HepG2 (cell line): ENCODE measurements around the gene FAM120B.

ENCODE experiments used
- BCLAF1 ChIP-seq: fragments of 450-650 bp; IDR thresholded peaks from 2 replicates; pipeline ENCODE4 v1.6.1; 2017; ENCODE audit warnings: mild to moderate bottlenecking
- BHLHE40 ChIP-seq: IDR thresholded peaks from 2 replicates; pipeline ENCODE4 v1.6.1; 2011; ENCODE audit warnings: low read length, improper control_type of control experiment
- CTCF ChIP-seq: sonication (generic); formaldehyde crosslinking; IDR thresholded peaks from 2 replicates; pipeline ENCODE4 v1.5.0; 2020; ENCODE audit warnings: mild to moderate bottlenecking, missing genetic modification reagents, moderate library complexity
- HNF4A ChIP-seq: sonication (generic); formaldehyde crosslinking; IDR thresholded peaks from 2 replicates; pipeline ENCODE4 v1.4.0; 2020; ENCODE audit warnings: missing genetic modification reagents
- IRF1 ChIP-seq: sonication (generic); formaldehyde crosslinking; IDR thresholded peaks from 2 replicates; pipeline ENCODE4 v1.4.0; 2020; ENCODE audit warnings: low read depth, mild to moderate bottlenecking, missing genetic modification reagents
- NR2C2 ChIP-seq: sonication (generic); formaldehyde crosslinking; IDR thresholded peaks from 2 replicates; pipeline ENCODE4 v1.4.0; 2020; ENCODE audit warnings: missing genetic modification reagents, mild to moderate bottlenecking, moderate library complexity, borderline replicate concordance
- POLR2A ChIP-seq, 2 experiments: IDR thresholded peaks; 2 replicates each; pipeline ENCODE4 v1.6.1; 2011; ENCODE audit warnings: low read depth in 2 of 2, low read length in 2 of 2, mild to moderate bottlenecking in 1 of 2, moderate library complexity in 1 of 2; ENCODE audit not compliant: insufficient read depth in 1 of 2
- ZIK1 ChIP-seq: sonication (generic); formaldehyde crosslinking; IDR thresholded peaks from 2 replicates; pipeline ENCODE4 v1.5.0; 2020; ENCODE audit warnings: mild to moderate bottlenecking, low read depth, missing genetic modification reagents, borderline replicate concordance
- ZNF275 ChIP-seq: sonication (generic); formaldehyde crosslinking; IDR thresholded peaks from 2 replicates; pipeline ENCODE4 v1.8.0; 2022; ENCODE audit warnings: missing genetic modification reagents, mild to moderate bottlenecking, inconsistent platforms, borderline replicate concordance
- ZNF530 ChIP-seq: sonication (generic); formaldehyde crosslinking; IDR thresholded peaks from 2 replicates; pipeline ENCODE4 v1.5.0; 2020; ENCODE audit warnings: low read depth, mild to moderate bottlenecking, missing genetic modification reagents

- TF ChIP-seq CTCF (no peak), HNF4A (no peak), BCLAF1 (no peak), ZNF530 (CRISPR knock-in tag) (no peak), ZIK1 (no peak), BHLHE40 (no peak), POLR2A (IDR thresholded peaks at IDR 0.05; ENCODE audit: insufficient read depth in 1 of 2, low read depth in 2 of 2, low read length in 2 of 2) (no peak), NR2C2 (CRISPR knock-in tag) (no peak), ZNF275 (CRISPR knock-in tag) (no peak), IRF1 (CRISPR knock-in tag) (no peak)
These were observed 44.7 kb upstream of the FAM120B start for GRCh38 chr6:170261643-170262488.
